ENCODE results near the gene STS. TPM values are rescaled to one million over a fixed set of nuclear protein-coding genes. Genes with fewer than 3 reads are reported as not detected.

STS gene
- total and polyA plus RNA-seq, 2 of the 8 experiments (the other 6 are each of a cell fraction or from before 2014, with no cell fraction given), result 0.67 to 1.5 TPM

DNA sequence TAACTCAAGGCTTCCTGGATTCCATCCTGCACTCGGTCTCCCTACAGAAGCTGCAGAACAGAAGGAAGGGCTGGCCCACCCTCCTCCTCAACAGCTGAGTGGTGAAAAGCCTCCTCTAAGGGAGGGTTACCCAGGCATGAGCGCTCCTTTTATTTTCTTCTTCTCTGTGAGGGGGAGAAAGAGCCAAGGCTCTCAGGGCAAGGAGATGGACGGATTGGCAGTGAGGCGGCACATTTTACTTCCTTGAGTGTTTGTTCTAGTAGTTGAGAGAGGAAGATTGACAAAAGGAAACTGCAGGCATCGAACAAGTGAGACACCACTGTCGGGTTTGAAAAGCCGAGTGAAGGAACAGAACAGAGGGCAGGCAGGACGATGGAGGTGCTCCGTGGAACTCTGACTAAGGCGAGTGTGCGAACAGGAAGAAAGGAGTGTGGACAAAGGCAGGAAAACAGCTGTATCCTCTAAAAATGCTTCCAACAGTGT lies 38.4 kb upstream of the STS start:
- Histone ChIP-seq H3K79me1 (ENCODE audit: low read depth, low read length) (no peaks in the 10 kb centered on the region), H3K4me3 (ENCODE audit: extremely low read depth in 1 of 4, insufficient read depth in 2 of 4, low read depth in 3 of 4, low read length in 4 of 4) (no peak overlapping the region), H3K9me3 (ENCODE audit: insufficient read depth in 2 of 2, low read depth in 1 of 2, low read length in 1 of 2) (no peaks in the 10 kb centered on the region), H3K56ac (replicated peaks; ENCODE audit: insufficient read length, low read depth, low read length) (no peak overlapping the region), H2BK120ac (replicated peaks; ENCODE audit: low read depth, low read length) (no peak overlapping the region), H4K8ac (ENCODE audit: extremely low read depth, insufficient read depth, low read length) (no peak overlapping the region), H2BK20ac (ENCODE audit: low read length) (no peak overlapping the region), H2BK5ac (ENCODE audit: low read depth, low read length) (no peak overlapping the region), H2BK12ac (ENCODE audit: low read depth, low read length) (no peak overlapping the region), H2BK15ac (ENCODE audit: low read length) (no peak overlapping the region), H2AK5ac (ENCODE audit: low read depth, low read length) (no peak overlapping the region), H3K23ac (ENCODE audit: insufficient read length) (no peak overlapping the region), H3K4me2 (ENCODE audit: insufficient read depth in 1 of 2, low read depth in 2 of 2, low read length in 2 of 2) (no peak overlapping the region), H3K79me2 (ENCODE audit: control insufficient read depth in 1 of 2, insufficient read depth in 2 of 2, low read length in 2 of 2) (no peaks in the 10 kb centered on the region), H4K5ac (ENCODE audit: insufficient read length, low read depth, low read length) (no peak overlapping the region), H3K14ac (ENCODE audit: insufficient read length) (no peak overlapping the region), H3K4ac (replicated peaks; ENCODE audit: insufficient read length, low read depth, low read length) (no peak overlapping the region), H3K9ac (replicated peaks in 1 of 4; ENCODE audit: extremely low read depth in 1 of 4, low read depth in 3 of 4, low read length in 3 of 4) (no peak overlapping the region), H3K23me2 (ENCODE audit: low read depth, low read length) (no peaks in the 10 kb centered on the region), H3K27ac (ENCODE audit: low read depth, low read length) (no peak overlapping the region), H2AFZ (ENCODE audit: low read length) (no peak overlapping the region), H3K18ac (ENCODE audit: extremely low read depth, low read length) (no peak overlapping the region), H4K91ac (replicated peaks; ENCODE audit: insufficient read length, low read length) (no peak overlapping the region), H3K36me3 (ENCODE audit: control insufficient read depth in 2 of 4, insufficient read depth in 4 of 4, low read length in 3 of 4) (0 out of 8 replicates have a peak, but pooled peaks cover 0 to 3% (median 0%) of the 10 kb centered on the region in 4 experiments), H3K27me3 (replicated peaks in 1 of 4; ENCODE audit: control insufficient read depth in 3 of 4, extremely low read depth in 1 of 4, insufficient read depth in 3 of 4, low read length in 3 of 4) (no peaks in the 10 kb centered on the region), H3K4me1 (replicated peaks in 1 of 4; ENCODE audit: control insufficient read depth in 3 of 4, insufficient read depth in 4 of 4, low read length in 3 of 4) (peaks cover 0 to 3% (median 0%) of the 10 kb centered on the region in 4 experiments; a peak in 1 of 7 replicates), H4K20me1 (replicated peaks in 1 of 2; ENCODE audit: control insufficient read depth in 1 of 2, insufficient read depth in 2 of 2, low read length in 2 of 2) (no peaks in the 10 kb centered on the region)
- WGBS, 2 experiments (ENCODE audit: extremely low coverage in 1 of 2, insufficient coverage in 1 of 2, insufficient read length in 1 of 2, insufficient replicate concordance in 2 of 2, low coverage in 1 of 2, low lambda C conversion rate in 2 of 2, missing lambda C conversion rate in 1 of 2), result 80% methylated on average over 7 of the region's 11 CpGs; no CpG with 5 or more reads in 1 of the 2 experiments
- CTCF ChIA-PET (ENCODE audit: partially characterized antibody), result no interaction called here
- no peak for FAIRE-seq
- TF ChIP-seq SP1 (IDR thresholded peaks at IDR 0.05; ENCODE audit: low read depth, low read length) (no peak), EP300 (IDR thresholded peaks at IDR 0.05; ENCODE audit: borderline replicate concordance in 1 of 2, low read depth in 2 of 2, low read length in 2 of 2) (no peak), CBX5 (IDR thresholded peaks at IDR 0.05; ENCODE audit: low read depth, low read length) (no peak), JUND (IDR thresholded peaks at IDR 0.05; ENCODE audit: low read length) (no peak), NANOG (IDR thresholded peaks at IDR 0.05; ENCODE audit: insufficient read depth, low read depth, low read length, poor library complexity, severe bottlenecking) (no peak), ASH2L (IDR thresholded peaks at IDR 0.05; ENCODE audit: low read length) (no peak)
- TF ChIP-seq, protein P1, sequence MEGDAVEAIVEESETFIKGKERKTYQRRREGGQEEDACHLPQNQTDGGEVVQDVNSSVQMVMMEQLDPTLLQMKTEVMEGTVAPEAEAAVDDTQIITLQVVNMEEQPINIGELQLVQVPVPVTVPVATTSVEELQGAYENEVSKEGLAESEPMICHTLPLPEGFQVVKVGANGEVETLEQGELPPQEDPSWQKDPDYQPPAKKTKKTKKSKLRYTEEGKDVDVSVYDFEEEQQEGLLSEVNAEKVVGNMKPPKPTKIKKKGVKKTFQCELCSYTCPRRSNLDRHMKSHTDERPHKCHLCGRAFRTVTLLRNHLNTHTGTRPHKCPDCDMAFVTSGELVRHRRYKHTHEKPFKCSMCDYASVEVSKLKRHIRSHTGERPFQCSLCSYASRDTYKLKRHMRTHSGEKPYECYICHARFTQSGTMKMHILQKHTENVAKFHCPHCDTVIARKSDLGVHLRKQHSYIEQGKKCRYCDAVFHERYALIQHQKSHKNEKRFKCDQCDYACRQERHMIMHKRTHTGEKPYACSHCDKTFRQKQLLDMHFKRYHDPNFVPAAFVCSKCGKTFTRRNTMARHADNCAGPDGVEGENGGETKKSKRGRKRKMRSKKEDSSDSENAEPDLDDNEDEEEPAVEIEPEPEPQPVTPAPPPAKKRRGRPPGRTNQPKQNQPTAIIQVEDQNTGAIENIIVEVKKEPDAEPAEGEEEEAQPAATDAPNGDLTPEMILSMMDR (IDR thresholded peaks at IDR 0.05; ENCODE audit: control extremely low read depth in 1 of 3, insufficient read depth in 1 of 3, low read depth in 1 of 3, low read length in 3 of 3), result no peak
- DNase-seq (ENCODE audit: low read depth in 1 of 2, low spot score in 2 of 2), result no peak
- POLR2A ChIA-PET (ENCODE audit: partially characterized antibody), result no interaction called here
